ENCODE data around the gene COL5A1.

The COL5A1 gene

DNA sequence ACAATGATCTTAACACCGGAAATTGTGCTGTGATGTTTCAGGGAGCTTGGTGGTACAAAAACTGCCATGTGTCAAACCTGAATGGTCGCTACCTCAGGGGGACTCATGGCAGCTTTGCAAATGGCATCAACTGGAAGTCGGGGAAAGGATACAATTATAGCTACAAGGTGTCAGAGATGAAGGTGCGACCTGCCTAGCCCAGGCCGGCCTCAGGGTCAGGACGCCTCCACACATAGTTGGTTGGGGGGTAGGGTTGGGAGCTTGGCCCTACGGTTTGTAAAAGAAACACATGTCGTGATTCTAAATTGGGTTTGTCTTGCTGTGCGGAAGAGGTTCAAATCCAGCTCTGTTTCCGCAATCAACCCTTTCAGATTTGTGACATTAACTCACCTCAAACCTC lies 245.6 kb downstream of the COL5A1 start:
- no peak for DNase-seq

GRCh38 chr9:134887686-134888602 lies 246.3 kb downstream of the COL5A1 start:
- DNase-seq = no peak

DNA sequence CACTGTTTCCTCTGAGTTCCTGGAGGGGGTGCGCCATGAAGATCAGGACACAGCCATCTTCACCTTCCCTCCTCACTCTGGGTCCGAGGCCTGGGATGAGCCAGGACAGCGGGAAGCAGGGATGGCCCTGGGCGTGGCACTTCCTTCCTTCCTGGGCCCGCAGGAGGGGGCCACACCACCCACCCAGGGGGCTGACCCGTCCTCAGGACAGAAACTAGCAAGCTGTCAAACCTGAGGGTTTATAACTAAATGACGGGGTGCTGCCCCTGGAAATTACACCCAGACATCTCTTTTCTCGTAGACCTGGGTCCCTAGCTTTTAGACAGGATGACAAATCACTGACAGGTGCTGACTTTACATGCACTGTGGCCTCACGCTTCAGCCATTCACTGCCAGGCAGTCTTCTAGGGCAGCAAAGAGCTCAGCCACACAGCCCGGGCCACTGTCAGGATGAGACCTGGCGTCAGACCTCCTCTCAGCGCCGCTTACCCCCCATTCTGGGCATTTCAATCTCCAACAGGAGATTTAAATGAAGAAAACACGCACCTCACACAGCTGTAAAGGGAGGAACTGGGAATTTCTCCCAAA lies 247.1 kb downstream of the COL5A1 start:
- no peak for DNase-seq

DNA sequence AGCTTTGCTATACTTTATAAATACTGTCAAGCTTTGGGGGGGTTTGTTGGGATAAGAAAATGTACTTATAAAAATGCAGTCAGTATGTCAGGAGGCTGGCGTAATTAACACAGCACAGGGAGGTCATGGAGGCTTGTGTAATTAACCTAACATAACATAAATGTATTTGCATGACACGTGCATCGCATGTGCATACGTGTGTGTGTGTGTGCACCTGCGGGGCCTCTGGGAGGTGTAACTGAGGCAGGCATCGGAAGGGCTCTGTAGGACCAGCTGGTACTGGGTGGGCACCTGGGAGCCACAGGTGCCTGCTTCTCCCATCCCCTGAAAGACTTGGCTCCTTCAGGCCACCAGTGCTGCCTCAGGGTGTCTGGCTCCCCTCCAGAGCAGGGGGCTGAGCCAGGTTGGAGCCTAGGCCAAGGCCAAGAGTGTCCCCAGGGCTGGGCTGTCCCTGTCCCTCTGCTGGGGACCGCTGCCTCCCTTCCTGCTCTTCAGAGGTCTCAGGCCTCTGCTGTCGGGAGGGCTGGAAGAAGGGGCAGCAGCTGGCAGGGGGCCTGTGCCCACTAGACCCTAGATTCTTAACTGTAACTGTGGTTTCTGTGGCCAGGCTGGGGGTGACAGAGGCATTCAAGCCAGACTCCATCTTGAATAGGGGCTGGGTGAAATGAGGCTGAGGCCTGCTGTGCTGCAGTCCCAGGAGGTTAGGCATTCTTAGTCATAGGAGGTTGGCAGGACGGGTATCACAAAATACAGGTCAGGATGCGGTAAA lies 248.0 kb downstream of the COL5A1 start:
- DNase-seq = no peak

DNA sequence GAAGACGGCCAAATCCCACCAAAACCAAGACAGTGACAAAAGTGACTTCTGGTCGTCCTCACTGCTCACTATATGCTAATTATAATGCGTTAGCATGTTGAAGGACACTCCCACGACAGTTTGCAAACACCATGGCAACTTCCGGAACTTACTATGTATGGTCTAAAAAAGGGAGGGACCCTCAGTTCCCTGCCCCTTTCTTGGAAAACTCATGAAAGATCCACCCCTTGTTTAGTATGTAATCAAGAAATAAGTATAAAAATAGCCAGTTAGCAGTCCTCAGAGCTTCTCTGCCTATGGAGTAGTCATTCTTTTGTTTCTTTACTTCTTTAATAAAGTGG lies 248.5 kb downstream of the COL5A1 start:
- no peak for DNase-seq

DNA sequence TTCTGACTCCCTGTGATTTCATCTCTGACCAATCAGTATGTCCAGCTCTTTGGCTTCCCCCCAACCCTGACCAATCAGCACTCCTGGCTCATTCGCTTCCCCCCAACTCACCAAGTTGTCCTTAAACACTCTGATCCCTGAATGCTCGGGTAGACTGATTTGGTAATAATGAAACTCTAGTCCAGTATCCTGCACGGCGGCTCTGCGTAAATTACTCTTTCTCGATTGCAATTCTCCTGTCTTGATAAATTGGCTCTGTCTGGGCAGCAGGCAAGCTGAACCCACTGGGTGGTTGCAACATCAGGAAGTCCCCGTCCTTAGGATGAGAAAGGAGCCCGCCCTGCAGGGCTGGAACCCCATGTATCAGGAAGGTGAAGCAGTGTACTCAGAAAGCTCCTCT lies 249.4 kb downstream of the COL5A1 start:
- DNase-seq = no peak

GRCh38 chr9:134891713-134892112 lies 250.1 kb downstream of the COL5A1 start:
- DNase-seq = no peak

DNA sequence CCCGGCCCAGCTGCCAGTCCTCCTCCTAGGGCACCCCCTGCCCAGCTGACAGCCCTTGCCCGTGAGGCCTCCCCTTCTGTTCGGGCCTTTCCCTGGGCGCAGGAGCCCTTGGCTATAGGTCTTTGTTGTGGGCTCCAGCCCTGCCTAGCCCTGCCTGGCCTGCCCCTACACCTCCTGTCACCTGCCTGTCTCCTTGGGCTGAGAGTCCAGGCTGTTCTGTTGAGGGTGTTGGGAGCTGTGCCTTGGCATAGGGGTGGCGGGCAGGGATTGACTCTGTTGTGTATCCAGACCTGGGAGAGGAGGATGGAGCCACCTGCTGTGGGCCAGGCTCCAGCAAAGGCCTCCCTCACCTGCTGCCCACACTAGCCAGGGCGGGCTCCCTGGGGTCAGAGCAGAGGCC lies 250.6 kb downstream of the COL5A1 start:
- DNase-seq = no peak

- no peak for DNase-seq
Measured at GRCh38 chr9:134892820-134893420, 251.3 kb downstream of the COL5A1 start.
